Right ventricle myocardium inferior (tissue), 1 donor: ENCODE measurements around the gene KRTAP5-8. TPM values are rescaled to one million over a fixed set of nuclear protein-coding genes. Genes with fewer than 3 reads are reported as not detected.
"Not testable (repeated sequence)": the region's sequence is repeated elsewhere in the genome, so short reads cannot be mapped to it uniquely, and the experiment has no call there.

Experiments
- ATAC-seq: fragments of 200-7000 bp; cut with Tn5 transposase; one replicate; pipeline ENCODE4 v1.9.1; 2020; ENCODE audit warnings: mild to moderate bottlenecking, moderate library complexity
- DNase-seq: peaks from one replicate; pipeline ENCODE4 v3.0.0; 2021; ENCODE audit errors: missing footprints
- intact Hi-C: fragments of 100-400 bp; cut with DNase I; formaldehyde crosslinking; loops from one replicate; pipeline ENCODE4 v1.11.0; 2022
- total RNA-seq: library from RNA; stranded (reverse); fragmentation: NEBNext Ultra II Directional; extraction: Animal tissue kit (Norgen Biotek cat#: 25700); gene quantifications from one replicate; pipeline ENCODE4 v1.2.1, GENCODE V29; 2021
- donor health status: DM: no; HTN: yes; CAD: no; lungs with severe emphysema.

Gene KRTAP5-8
- total RNA-seq, 1 donor from 2014 or later = not detected

GRCh38 chr11:71588314-71588713, 50.5 kb downstream of the KRTAP5-8 start:
- intact Hi-C loops, ATAC-seq, DNase-seq: not testable (repeated sequence)

Other genes with a start within 250 kb of the KRTAP5-8 start
- 46.3 TPM for gene DHCR7, start 89.6 kb upstream of the KRTAP5-8 start, total RNA-seq
- gene NADSYN1, start 84.8 kb upstream of the KRTAP5-8 start, total RNA-seq = 22.1 TPM
- not detected for gene KRTAP5-7, start 10.8 kb upstream of the KRTAP5-8 start, total RNA-seq
- gene KRTAP5-9, start 10.4 kb downstream of the KRTAP5-8 start, total RNA-seq = not detected
- gene KRTAP5-10, start 27.5 kb downstream of the KRTAP5-8 start, total RNA-seq = not detected
- not detected for gene KRTAP5-11, start 44.9 kb downstream of the KRTAP5-8 start, total RNA-seq